H9 (cell line): ENCODE measurements around the gene CDH16. TPM values are rescaled to one million over a fixed set of nuclear protein-coding genes. Genes with fewer than 3 reads are reported as not detected.

Experiments
- DNase-seq: peaks from one replicate; pipeline ENCODE4 v3.0.0-alpha.2; 2017
- H2AFZ ChIP-seq: one replicate; pipeline ENCODE4 v1.6.1; 2013; ENCODE audit warnings: mild to moderate bottlenecking, low read length, control low read depth, moderate library complexity
- H2AK5ac ChIP-seq: 2 replicates; pipeline ENCODE4 v1.6.1; 2013; ENCODE audit warnings: low read length, control low read depth, mixed read lengths; ENCODE audit not compliant: insufficient read length
- H2BK120ac ChIP-seq: one replicate; pipeline ENCODE4 v1.6.1; 2013; ENCODE audit warnings: low read depth, mild to moderate bottlenecking, low read length, control low read depth, inconsistent platforms; ENCODE audit not compliant: poor library complexity, severe bottlenecking
- H2BK12ac ChIP-seq: 2 replicates; pipeline ENCODE4 v1.6.1; 2013; ENCODE audit warnings: low read length, control low read depth, mixed read lengths, low read depth; ENCODE audit not compliant: insufficient read length
- H2BK15ac ChIP-seq: 2 replicates; pipeline ENCODE4 v1.6.1; 2013; ENCODE audit warnings: low read depth, low read length, control low read depth
- H2BK20ac ChIP-seq: one replicate; pipeline ENCODE4 v1.6.1; 2013; ENCODE audit warnings: low read depth, mild to moderate bottlenecking, low read length, control low read depth, inconsistent platforms; ENCODE audit not compliant: poor library complexity, severe bottlenecking
- H2BK5ac ChIP-seq: 2 replicates; pipeline ENCODE4 v1.6.1; 2013; ENCODE audit warnings: low read length, control low read depth, mixed read lengths; ENCODE audit not compliant: insufficient read length
- H3K14ac ChIP-seq: 2 replicates; pipeline ENCODE4 v1.6.1; 2013; ENCODE audit warnings: low read length, control low read depth; ENCODE audit not compliant: insufficient read depth
- H3K18ac ChIP-seq: 2 replicates; pipeline ENCODE4 v1.6.1; 2013; ENCODE audit warnings: low read depth, mild to moderate bottlenecking, mixed read lengths, low read length, control low read depth; ENCODE audit not compliant: insufficient read length
- H3K23ac ChIP-seq: 2 replicates; pipeline ENCODE4 v1.6.1; 2013; ENCODE audit warnings: low read length, control low read depth, mixed read lengths, low read depth; ENCODE audit not compliant: insufficient read length
- H3K23me2 ChIP-seq: 2 replicates; pipeline ENCODE4 v1.6.1; 2013; ENCODE audit warnings: low read depth, mild to moderate bottlenecking, mixed read lengths, low read length, control low read depth; ENCODE audit not compliant: insufficient read length, poor library complexity, severe bottlenecking
- H3K27ac ChIP-seq: 2 replicates; pipeline ENCODE4 v1.5.1; 2013; ENCODE audit warnings: low read length, control low read depth, mixed read lengths, low read depth; ENCODE audit not compliant: insufficient read length
- H3K27me3 ChIP-seq: 2 replicates; pipeline ENCODE4 v1.6.1; 2013; ENCODE audit warnings: low read length, control low read depth, inconsistent platforms; ENCODE audit not compliant: insufficient read depth
- H3K4ac ChIP-seq: 2 replicates; pipeline ENCODE4 v1.6.1; 2013; ENCODE audit warnings: low read depth, mild to moderate bottlenecking, control low read depth, inconsistent platforms, low read length, moderate library complexity
- H3K4me1 ChIP-seq: 2 replicates; pipeline ENCODE4 v1.6.1; 2013; ENCODE audit warnings: low read length, control low read depth, inconsistent platforms; ENCODE audit not compliant: insufficient read depth
- H3K4me2 ChIP-seq: 2 replicates; pipeline ENCODE4 v1.6.1; 2013; ENCODE audit warnings: low read length, control low read depth, mixed read lengths; ENCODE audit not compliant: insufficient read length, insufficient read depth
- H3K56ac ChIP-seq: 2 replicates; pipeline ENCODE4 v1.6.1; 2013; ENCODE audit warnings: low read depth, mild to moderate bottlenecking, mixed read lengths, low read length, control low read depth; ENCODE audit not compliant: insufficient read length
- H3K79me1 ChIP-seq: 2 replicates; pipeline ENCODE4 v1.6.1; 2013; ENCODE audit warnings: low read depth, mild to moderate bottlenecking, moderate library complexity, low read length, control low read depth, inconsistent platforms; ENCODE audit not compliant: insufficient read depth, poor library complexity, severe bottlenecking
- H3K79me2 ChIP-seq: 2 replicates; pipeline ENCODE4 v1.6.1; 2013; ENCODE audit warnings: low read length, control low read depth, inconsistent platforms; ENCODE audit not compliant: insufficient read depth
- H3K9ac ChIP-seq: 2 replicates; pipeline ENCODE4 v1.6.1; 2013; ENCODE audit warnings: low read length, control low read depth, mixed read lengths; ENCODE audit not compliant: insufficient read length; ENCODE audit errors: extremely low read depth
- H3K9me3 ChIP-seq: one replicate; pipeline ENCODE4 v1.6.1; 2013; ENCODE audit warnings: low read depth, low read length, inconsistent platforms; ENCODE audit not compliant: control insufficient read depth
- H3T11ph ChIP-seq: one replicate; pipeline ENCODE4 v1.6.1; 2013; ENCODE audit warnings: mild to moderate bottlenecking, low read length, control low read depth, inconsistent platforms
- H4K20me1 ChIP-seq: one replicate; pipeline ENCODE4 v1.6.1; 2013; ENCODE audit not compliant: control insufficient read depth, insufficient read length, insufficient read depth
- H4K5ac ChIP-seq: 2 replicates; pipeline ENCODE4 v1.6.1; 2013; ENCODE audit warnings: low read depth, mild to moderate bottlenecking, mixed read lengths, low read length, control low read depth; ENCODE audit not compliant: insufficient read length
- H4K8ac ChIP-seq: replicated peaks from 2 replicates; pipeline ENCODE4 v1.6.1; 2013; ENCODE audit warnings: low read length, control low read depth, mixed read lengths, low read depth; ENCODE audit not compliant: insufficient read length
- H4K91ac ChIP-seq: 2 replicates; pipeline ENCODE4 v1.6.1; 2013; ENCODE audit warnings: low read depth, mild to moderate bottlenecking, moderate library complexity, mixed read lengths, low read length, control low read depth; ENCODE audit not compliant: insufficient read length
- H3K27ac Mint-ChIP-seq, 3 experiments: 2 replicates in 2 of 3; 3 replicates in 1 of 3; pipeline ENCODE4 v1.8.0; 2020 to 2021; ENCODE audit warnings: mixed read lengths in 3 of 3, mild to moderate bottlenecking in 1 of 3, moderate library complexity in 1 of 3
- H3K27me3 Mint-ChIP-seq: 2 replicates; pipeline ENCODE4 v1.8.0; 2021; ENCODE audit warnings: low read depth, mild to moderate bottlenecking, moderate library complexity, mixed read lengths
- H3K36me3 Mint-ChIP-seq, 3 experiments: 2 replicates in 2 of 3; 3 replicates in 1 of 3; pipeline ENCODE4 v1.8.0; 2020 to 2021; ENCODE audit warnings: low read depth in 3 of 3, mixed read lengths in 3 of 3; ENCODE audit not compliant: insufficient read depth in 1 of 3
- H3K4me1 Mint-ChIP-seq, 2 experiments: 2 replicates each; pipeline ENCODE4 v1.8.0; 2020; ENCODE audit warnings: mixed read lengths in 2 of 2
- H3K4me3 Mint-ChIP-seq, 2 experiments: 2 replicates in 1 of 2; 3 replicates in 1 of 2; pipeline ENCODE4 v1.8.0; 2020 to 2021; ENCODE audit warnings: mild to moderate bottlenecking in 2 of 2, mixed read lengths in 2 of 2, moderate library complexity in 1 of 2
- H3K9me3 Mint-ChIP-seq, 2 experiments: 2 replicates in 1 of 2; 3 replicates in 1 of 2; pipeline ENCODE4 v1.8.0; 2020; ENCODE audit warnings: mild to moderate bottlenecking in 2 of 2, mixed read lengths in 2 of 2, moderate library complexity in 1 of 2
- CTCF ChIP-seq: fragments of 200-600 bp; sonication (generic); conservative IDR thresholded peaks from 3 replicates; pipeline ENCODE4 v1.8.0; 2021; ENCODE audit warnings: antibody characterized with exemption, mild to moderate bottlenecking
- WGBS: extraction: QIAGEN DNeasy Blood & Tissue Kit; methylation state at CpG from one replicate; pipeline ENCODE4 v1.1.7; 2013; ENCODE audit warnings: missing lambda C conversion rate, low lambda C conversion rate, mixed read lengths; ENCODE audit not compliant: insufficient read length; ENCODE audit errors: extremely low coverage; 5-methylcytosine and 5-hydroxymethylcytosine counted together
- total RNA-seq: library from RNA; stranded (reverse); gene quantifications from 2 replicates; pipeline ENCODE4 v1.2.1, GENCODE V29; 2021

The CDH16 gene
- total RNA-seq, 1 experiment from 2014 or later, result not detected

- peaks cover 57% of the 10 kb centered on the region for H3K27me3 Mint-ChIP-seq
- no peaks in the 10 kb centered on the region; a peak in 1 of 7 replicates for H3K36me3 Mint-ChIP-seq
- no peak overlapping the region for H3K4me3 Mint-ChIP-seq
- no peak overlapping the region for H2BK20ac ChIP-seq
- no peak overlapping the region for H2BK5ac ChIP-seq
- H3K56ac ChIP-seq, result no peak overlapping the region
- H3K27ac Mint-ChIP-seq, result no peak overlapping the region
- H2BK120ac ChIP-seq, result no peak overlapping the region
- no peaks in the 10 kb centered on the region for H4K20me1 ChIP-seq
- no peaks in the 10 kb centered on the region for H3K4me1 Mint-ChIP-seq
- WGBS, result no CpG with 5 or more reads among the region's 5 CpGs
- H4K91ac ChIP-seq, result no peak overlapping the region
- no peaks in the 10 kb centered on the region for H3K23me2 ChIP-seq
- H2AFZ ChIP-seq, result no peak overlapping the region
- H2AK5ac ChIP-seq, result no peak overlapping the region
- H3K4me2 ChIP-seq, result no peak overlapping the region
- no peak overlapping the region for H4K5ac ChIP-seq
- peaks cover 2% of the 10 kb centered on the region; the same call in 1 of the 2 replicates for H3K27me3 ChIP-seq
- no peaks in the 10 kb centered on the region for H3K4me1 ChIP-seq
- no peak overlapping the region for H3K4ac ChIP-seq
- TF ChIP-seq CTCF, result no peak
- no peaks in the 10 kb centered on the region for H3K79me1 ChIP-seq
- no peak for DNase-seq
- H2BK15ac ChIP-seq, result no peak overlapping the region
- H3K27ac ChIP-seq, result no peak overlapping the region
- no peaks in the 10 kb centered on the region; a peak in 1 of 5 replicates for H3K9me3 Mint-ChIP-seq
- H3K18ac ChIP-seq, result no peak overlapping the region
- no peak overlapping the region for H3K14ac ChIP-seq
- H3K9me3 ChIP-seq, result no peaks in the 10 kb centered on the region
- no peak overlapping the region for H3K23ac ChIP-seq
- H2BK12ac ChIP-seq, result no peak overlapping the region
- no peak overlapping the region for H3T11ph ChIP-seq
- H3K9ac ChIP-seq, result no peak overlapping the region
- H4K8ac ChIP-seq, result no peak overlapping the region
- no peaks in the 10 kb centered on the region for H3K79me2 ChIP-seq
Observed at GRCh38 chr16:66919569-66920298, 1.0 kb upstream of the CDH16 start.
